Thoracic aorta (tissue), 2 donors: Measurements from ENCODE around the gene MPDU1. TPM values are rescaled to one million over a fixed set of nuclear protein-coding genes. Genes with fewer than 3 reads are reported as not detected.
A peak's percentile ranks its signal among the peaks of the same experiment; 100 is the strongest.

Experiments used
- ATAC-seq: fragments of 150-250 bp; one replicate; pipeline ENCODE4 v1.8.0; 2017; ENCODE audit warnings: low read depth; ENCODE audit not compliant: insufficient number of reproducible peaks, low FRiP score
- DNase-seq: peaks from one replicate; pipeline ENCODE4 v3.0.0-alpha.2; 2020; ENCODE audit warnings: low spot score
- H3K27ac ChIP-seq, 2 donors: fragments of 200-600 bp; sonication (generic); 1 replicate in 1 of 2; 2 replicates in 1 of 2; pipeline ENCODE4 v1.5.1; 2016; ENCODE audit warnings: mild to moderate bottlenecking in 2 of 2, moderate library complexity in 2 of 2
- H3K27me3 ChIP-seq: fragments of 200-600 bp; sonication (generic); replicated peaks from 2 replicates; pipeline ENCODE4 v1.6.0; 2016; ENCODE audit warnings: mild to moderate bottlenecking; ENCODE audit not compliant: insufficient read depth
- H3K36me3 ChIP-seq: fragments of 200-600 bp; sonication (generic); one replicate; pipeline ENCODE4 v1.5.1; 2016
- H3K4me1 ChIP-seq, 2 donors: fragments of 200-600 bp; sonication (generic); 1 replicate in 1 of 2; 2 replicates in 1 of 2; pipeline versions ENCODE4 v1.5.1 to v1.6.0; 2016; ENCODE audit warnings: low read depth in 2 of 2, mild to moderate bottlenecking in 1 of 2; ENCODE audit not compliant: control insufficient read depth in 1 of 2
- H3K4me3 ChIP-seq: fragments of 200-600 bp; sonication (generic); 2 replicates; pipeline ENCODE4 v1.5.1; 2016; ENCODE audit warnings: mild to moderate bottlenecking
- H3K9me3 ChIP-seq: fragments of 200-600 bp; sonication (generic); 2 replicates; pipeline ENCODE4 v1.5.1; 2016
- CTCF ChIP-seq: fragments of 200-600 bp; sonication (generic); IDR thresholded peaks from one replicate; pipeline ENCODE4 v1.5.1; 2019; ENCODE audit warnings: antibody characterized with exemption
- total RNA-seq, 2 donors: library from RNA; depleted of rRNA; stranded (reverse); fragments of >200 nt; gene quantifications; one replicate each; pipeline versions ENCODE4 v1.1.0 to v1.2.3, GENCODE V29; 2016

MPDU1 gene
- total RNA-seq, 2 donors from 2014 or later: 31.1 to 38.9 TPM

GRCh38 chr17:7561589-7562207, 22.0 kb upstream of the MPDU1 start, which contains the start of gene SENP3:
Gene SENP3 (plus strand): TSS chr17:7561919. CDS start chr17:7563077, 1,158 bp downstream.
- ATAC-seq (peak; percentile 57), DNase-seq (no peak)
- H3K4me3 ChIP-seq: peak within 1 kb of the TSS; percentile 97
- no peaks in the 10 kb centered on the region for H3K27me3 ChIP-seq
- H3K36me3 ChIP-seq: peaks cover 16% of the 10 kb centered on the region
- peak within 1 kb of the TSS; percentile 91 to 93 for H3K27ac ChIP-seq
- no peak for TF ChIP-seq CTCF
- peaks cover 36 to 61% of the 10 kb centered on the region in 2 donors for H3K4me1 ChIP-seq
- no peaks in the 10 kb centered on the region for H3K9me3 ChIP-seq

GRCh38 chr17:7562208-7562605, 21.4 kb upstream of the MPDU1 start:
- Histone ChIP-seq H3K4me1 (peaks cover 36 to 59% of the 10 kb centered on the region in 2 donors), H3K27me3 (no peaks in the 10 kb centered on the region), H3K27ac (peak overlapping the region; percentile 91 to 93), H3K4me3 (peak overlapping the region; percentile 97), H3K9me3 (no peaks in the 10 kb centered on the region), H3K36me3 (peaks cover 20% of the 10 kb centered on the region)
- ATAC-seq (no peak), DNase-seq (no peak)
- TF ChIP-seq CTCF: no peak

- H3K36me3 ChIP-seq: peaks cover 25% of the 10 kb centered on the region
These were observed 20.4 kb upstream of the MPDU1 start for GRCh38 chr17:7563115-7563869.

GRCh38 chr17:7569571-7569970, 14.1 kb upstream of the MPDU1 start:
- H3K27ac ChIP-seq: no peak overlapping the region
- peaks cover 7% of the 10 kb centered on the region in 2 donors for H3K4me1 ChIP-seq
- no peak for TF ChIP-seq CTCF
- DNase-seq (no peak), ATAC-seq (no peak)
- no peak overlapping the region for H3K4me3 ChIP-seq
- H3K9me3 ChIP-seq: no peaks in the 10 kb centered on the region
- no peaks in the 10 kb centered on the region for H3K27me3 ChIP-seq
- H3K36me3 ChIP-seq: peaks cover 45% of the 10 kb centered on the region

More at GRCh38 chr17:7563115-7563869, 20.4 kb upstream of the MPDU1 start:
- H3K4me3 ChIP-seq: peak overlapping the region; percentile 97
- no peak for TF ChIP-seq CTCF
- no peaks in the 10 kb centered on the region for H3K9me3 ChIP-seq
- no peaks in the 10 kb centered on the region for H3K27me3 ChIP-seq
- no peak overlapping the region for H3K27ac ChIP-seq
- H3K4me1 ChIP-seq: peaks cover 28 to 48% of the 10 kb centered on the region in 2 donors
- DNase-seq (no peak), ATAC-seq (no peak)

- no peak for DNase-seq
- no peaks in the 10 kb centered on the region for H3K27me3 ChIP-seq
- H3K4me3 ChIP-seq: no peak overlapping the region
- H3K36me3 ChIP-seq: peaks cover 47% of the 10 kb centered on the region
- H3K9me3 ChIP-seq: no peaks in the 10 kb centered on the region
- peaks cover 15% of the 10 kb centered on the region in 2 donors for H3K4me1 ChIP-seq
- H3K27ac ChIP-seq: no peak overlapping the region
- ATAC-seq: no peak
- TF ChIP-seq CTCF: no peak
These were observed 13.3 kb upstream of the MPDU1 start for GRCh38 chr17:7570351-7570750.
